Kidney glomerular epithelial cell (primary cell): ENCODE results near the gene TOMM5.
"Not testable (repeated sequence)": the region's sequence is repeated elsewhere in the genome, so short reads cannot be mapped to it uniquely, and the experiment has no call there.

Source experiments
- DNase-seq: peaks from one replicate; lab custom pipeline; 2025; lab: John Stamatoyannopoulos, UW

TOMM5 gene

GRCh38 chr9:37611014-37611413 is 18.6 kb upstream of the TOMM5 start:
- no peak for DNase-seq

GRCh38 chr9:37609735-37610397 is 17.5 kb upstream of the TOMM5 start:
- no peak for DNase-seq

- no peak for DNase-seq
Measured at GRCh38 chr9:37608250-37608649, 15.9 kb upstream of the TOMM5 start.

- no peak for DNase-seq
Measured at GRCh38 chr9:37604296-37604695, 11.9 kb upstream of the TOMM5 start.

GRCh38 chr9:37602817-37603216 is 10.4 kb upstream of the TOMM5 start:
- no peak for DNase-seq

GRCh38 chr9:37602061-37602460 is 9.7 kb upstream of the TOMM5 start:
- DNase-seq: not testable (repeated sequence)

- no peak for DNase-seq
Measured at GRCh38 chr9:37596504-37596903, 4.1 kb upstream of the TOMM5 start.

GRCh38 chr9:37593883-37594448 is 1.6 kb upstream of the TOMM5 start:
- no peak for DNase-seq

- DNase-seq: no peak
Measured at GRCh38 chr9:37587521-37587920, 4.9 kb downstream of the TOMM5 start.

- no peak for DNase-seq
Measured at GRCh38 chr9:37583522-37584121, 8.8 kb downstream of the TOMM5 start.

GRCh38 chr9:37582548-37583157 is 9.7 kb downstream of the TOMM5 start:
- peak; percentile 33 for DNase-seq

- DNase-seq: no peak
Measured at GRCh38 chr9:37575921-37576721, 16.3 kb downstream of the TOMM5 start, which contains the start of gene FBXO10. TSS of gene FBXO10 (minus strand) at chr9:37576380. CDS start at chr9:37541768, 34,612 bp downstream.

GRCh38 chr9:37575511-37575914 is 16.9 kb downstream of the TOMM5 start:
- no peak for DNase-seq

- no peak for DNase-seq
Measured at GRCh38 chr9:37575001-37575400, 17.4 kb downstream of the TOMM5 start.

- DNase-seq: no peak
Measured at GRCh38 chr9:37574241-37574721, 18.1 kb downstream of the TOMM5 start.

- no peak for DNase-seq
Measured at GRCh38 chr9:37571282-37571681, 21.1 kb downstream of the TOMM5 start.

GRCh38 chr9:37566716-37567115 is 25.7 kb downstream of the TOMM5 start:
- no peak for DNase-seq

GRCh38 chr9:37565661-37566618 is 26.5 kb downstream of the TOMM5 start:
- no peak for DNase-seq

GRCh38 chr9:37564916-37565315 is 27.5 kb downstream of the TOMM5 start:
- DNase-seq: no peak

GRCh38 chr9:37563806-37564513 is 28.4 kb downstream of the TOMM5 start:
- no peak for DNase-seq
